Measurements from ENCODE around the gene ZNF263. TPM values are rescaled to one million over a fixed set of nuclear protein-coding genes. Genes with fewer than 3 reads are reported as not detected.

ZNF263 gene
- total and polyA plus RNA-seq, 9 of the 15 experiments (the other 6 are each of a cell fraction or from before 2014, with no cell fraction given), result 4.6 to 48.3 (median 31.8) TPM

DNA sequence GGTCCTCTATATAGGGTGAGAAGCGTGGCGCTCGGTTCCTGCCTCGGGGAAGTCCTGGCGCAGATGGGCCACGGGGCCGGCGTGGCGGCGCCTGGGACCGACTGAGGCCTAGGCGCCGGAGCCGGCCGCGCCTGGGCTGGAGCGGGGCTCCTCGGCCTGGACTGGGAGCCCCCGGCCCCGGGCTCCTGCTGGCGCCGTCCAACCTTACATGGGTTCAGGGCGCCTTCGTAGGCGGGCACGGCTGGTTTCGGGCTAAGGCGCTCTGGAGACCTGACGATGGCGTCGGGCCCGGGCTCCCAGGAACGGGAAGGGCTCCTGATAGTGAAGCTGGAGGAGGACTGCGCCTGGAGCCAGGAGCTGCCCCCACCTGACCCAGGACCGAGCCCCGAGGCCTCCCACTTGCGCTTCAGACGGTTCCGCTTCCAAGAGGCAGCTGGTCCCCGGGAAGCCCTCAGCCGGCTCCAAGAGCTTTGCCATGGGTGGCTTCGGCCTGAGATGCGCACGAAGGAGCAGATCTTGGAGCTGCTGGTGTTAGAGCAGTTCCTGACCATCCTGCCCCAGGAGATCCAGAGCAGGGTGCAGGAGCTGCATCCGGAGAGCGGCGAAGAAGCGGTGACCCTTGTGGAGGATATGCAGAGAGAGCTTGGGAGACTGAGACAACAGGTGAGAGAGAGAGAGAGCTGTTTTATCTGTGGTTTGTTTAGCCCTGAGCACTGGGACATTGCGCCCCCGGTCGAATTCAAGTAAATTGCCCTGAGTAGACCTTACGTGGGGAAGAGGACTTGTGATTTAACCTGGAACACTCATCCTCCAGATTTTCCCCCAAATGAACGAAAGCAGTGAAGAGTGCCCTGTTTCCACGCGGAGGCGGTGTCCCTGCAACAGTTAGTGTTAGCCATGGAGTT is 504 bp downstream of the ZNF263 start:
- Histone ChIP-seq H3K9ac (ENCODE audit: insufficient read depth in 1 of 2, low read depth in 2 of 2, low read length in 2 of 2) (peak overlapping the region; percentile 96 to 99), H3K79me2 (ENCODE audit: control insufficient read depth, insufficient read depth, low read length) (peaks cover 32% of the 10 kb centered on the region), H3K36me3 (ENCODE audit: control insufficient read depth, insufficient read depth, low read length) (peaks cover 28% of the 10 kb centered on the region), H3K4me1 (replicated peaks in 1 of 2; ENCODE audit: control insufficient read depth in 2 of 2, insufficient read depth in 2 of 2, low read length in 2 of 2) (peaks cover 8 to 22% of the 10 kb centered on the region in 2 experiments; a peak in 4 of 5 replicates), H3K4me2 (ENCODE audit: insufficient read depth, low read length) (peak overlapping the region; percentile 98), H3K27me3 (ENCODE audit: control insufficient read depth in 2 of 2, insufficient read depth in 2 of 2, low read length in 2 of 2) (no peaks in the 10 kb centered on the region), H3K9me1 (ENCODE audit: control insufficient read depth, insufficient read depth, low read length) (no peaks in the 10 kb centered on the region), H2AFZ (ENCODE audit: low read depth, low read length) (peak overlapping the region; percentile 47), H3K9me3 (replicated peaks; ENCODE audit: control insufficient read depth, insufficient read depth, low read depth, low read length) (peaks cover 8% of the 10 kb centered on the region), H4K20me1 (replicated peaks; ENCODE audit: control insufficient read depth, insufficient read depth, low read length) (no peaks in the 10 kb centered on the region), H3K4me3 (peak overlapping the region; percentile 93), H3K27ac (ENCODE audit: extremely low read depth, low read depth, low read length) (peak overlapping the region; percentile 100)
- FAIRE-seq (peak; percentile 52), DNase-seq (ENCODE audit: extremely low read depth in 1 of 4, low spot score in 3 of 4) (peak in 1 of 4 experiments; percentile 23), ATAC-seq (no peak; the same call in 1 of the 3 replicates)
- ChIA-PET POLR2A (interaction anchor here (0.6 to 3.1 kb wide), 19 partner anchors 8 to 442 kb away, joined by 3 to 15 read pairs (median 5); partner anchors contain the start of genes CLUAP1, TIGD7, ZNF174 and ZNF75A), CTCF (ENCODE audit: low intra/inter-chr PET ratio) (no interaction called here)
- in situ Hi-C loops (cut with MboI) (no loop called here), intact Hi-C loops (cut with micrococcal nuclease) (loop anchor here (2.0 kb wide), 1 partner anchor 19 kb away; no protein-coding TSS in a partner anchor)
- TSS peak; percentile 58 for BruUV-seq (replicated peaks)
- WGBS (ENCODE audit: insufficient coverage, low coverage, missing lambda C conversion rate), result under 1% methylated on average over 48 of the region's 56 CpGs
- TF ChIP-seq HLTF (IDR thresholded peaks at IDR 0.05) (no peak), ZNF239 (CRISPR knock-in tag; IDR thresholded peaks at IDR 0.05) (peak; percentile 19; the same call in 1 of the 2 replicates), NCOA6 (IDR thresholded peaks at IDR 0.05) (no peak), GABPA (tag; conservative IDR thresholded peaks at IDR 0.05; ENCODE audit: low read depth) (peak; percentile 87), POLR2B (IDR thresholded peaks at IDR 0.05; ENCODE audit: low read depth, partially characterized antibody) (no peak), TEAD4 (IDR thresholded peaks at IDR 0.05; ENCODE audit: low read length) (no peak), TEAD4 (CRISPR knock-in tag; IDR thresholded peaks at IDR 0.05; ENCODE audit: borderline replicate concordance) (no peak)
- TF ChIP-seq, protein P1, sequence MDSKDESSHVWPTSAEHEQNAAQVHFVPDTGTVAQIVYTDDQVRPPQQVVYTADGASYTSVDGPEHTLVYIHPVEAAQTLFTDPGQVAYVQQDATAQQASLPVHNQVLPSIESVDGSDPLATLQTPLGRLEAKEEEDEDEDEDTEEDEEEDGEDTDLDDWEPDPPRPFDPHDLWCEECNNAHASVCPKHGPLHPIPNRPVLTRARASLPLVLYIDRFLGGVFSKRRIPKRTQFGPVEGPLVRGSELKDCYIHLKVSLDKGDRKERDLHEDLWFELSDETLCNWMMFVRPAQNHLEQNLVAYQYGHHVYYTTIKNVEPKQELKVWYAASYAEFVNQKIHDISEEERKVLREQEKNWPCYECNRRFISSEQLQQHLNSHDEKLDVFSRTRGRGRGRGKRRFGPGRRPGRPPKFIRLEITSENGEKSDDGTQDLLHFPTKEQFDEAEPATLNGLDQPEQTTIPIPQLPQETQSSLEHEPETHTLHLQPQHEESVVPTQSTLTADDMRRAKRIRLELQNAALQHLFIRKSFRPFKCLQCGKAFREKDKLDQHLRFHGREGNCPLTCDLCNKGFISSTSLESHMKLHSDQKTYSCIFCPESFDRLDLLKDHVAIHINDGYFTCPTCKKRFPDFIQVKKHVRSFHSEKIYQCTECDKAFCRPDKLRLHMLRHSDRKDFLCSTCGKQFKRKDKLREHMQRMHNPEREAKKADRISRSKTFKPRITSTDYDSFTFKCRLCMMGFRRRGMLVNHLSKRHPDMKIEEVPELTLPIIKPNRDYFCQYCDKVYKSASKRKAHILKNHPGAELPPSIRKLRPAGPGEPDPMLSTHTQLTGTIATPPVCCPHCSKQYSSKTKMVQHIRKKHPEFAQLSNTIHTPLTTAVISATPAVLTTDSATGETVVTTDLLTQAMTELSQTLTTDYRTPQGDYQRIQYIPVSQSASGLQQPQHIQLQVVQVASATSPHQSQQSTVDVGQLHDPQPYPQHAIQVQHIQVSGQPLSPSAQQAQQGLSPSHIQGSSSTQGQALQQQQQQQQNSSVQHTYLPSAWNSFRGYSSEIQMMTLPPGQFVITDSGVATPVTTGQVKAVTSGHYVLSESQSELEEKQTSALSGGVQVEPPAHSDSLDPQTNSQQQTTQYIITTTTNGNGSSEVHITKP (IDR thresholded peaks at IDR 0.05; ENCODE audit: partially characterized antibody), result no peak
